ENCODE results near the gene PRMT9. TPM values are rescaled to one million over a fixed set of nuclear protein-coding genes. Genes with fewer than 3 reads are reported as not detected.

The PRMT9 gene
- total RNA-seq = 9.2 and 9.5 TPM in 2 replicates

- intact Hi-C loops (cut with micrococcal nuclease) = loop anchor here (1.0 to 5.0 kb wide), 6 partner anchors 47 to 758 kb away; partner anchors contain the start of genes NR3C2 and TMEM184C
Measured at GRCh38 chr4:147683717-147684700, at the start of gene PRMT9. Gene PRMT9 (minus strand): TSS chr4:147684163. CDS start chr4:147683987, 176 bp downstream.

GRCh38 chr4:147732518-147733235, 48.7 kb upstream of the PRMT9 start:
- intact Hi-C loops (cut with micrococcal nuclease) = loop anchor here (1.0 to 5.0 kb wide), 3 partner anchors 9 to 710 kb away; partner anchors contain the start of gene NR3C2

- intact Hi-C loops (cut with micrococcal nuclease) = loop anchor here (1.0 to 5.0 kb wide), 6 partner anchors 48 to 710 kb away; partner anchors contain the start of genes NR3C2, PRMT9 and TMEM184C
Measured at GRCh38 chr4:147731580-147732517, 47.9 kb upstream of the PRMT9 start, which contains the start of gene ARHGAP10. Gene ARHGAP10 (plus strand): TSS chr4:147732088. CDS start chr4:147732302, 214 bp downstream.

DNA sequence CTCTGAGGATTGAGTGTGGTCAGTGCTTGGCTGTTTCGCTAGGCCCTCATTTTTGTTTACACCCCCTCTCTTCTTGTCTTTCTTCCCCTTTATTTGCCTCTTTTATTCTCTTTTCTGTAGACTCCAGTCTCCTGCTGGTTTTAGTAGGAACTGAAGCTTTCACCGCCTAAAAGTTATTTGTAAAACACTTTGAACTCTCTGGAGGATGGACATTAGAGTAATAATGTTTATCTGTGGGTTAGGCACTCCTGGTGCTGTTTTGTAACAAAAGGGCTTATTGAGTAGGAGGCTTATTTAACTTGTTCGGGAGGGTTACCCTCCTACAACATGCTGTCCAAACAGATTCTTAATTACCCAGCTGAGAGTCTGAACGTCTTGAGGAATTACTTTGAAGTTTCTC, 46.4 kb upstream of the PRMT9 start:
- intact Hi-C loops (cut with micrococcal nuclease) = loop anchor here (5.0 kb wide), 1 partner anchor 712 kb away; the partner anchor contains the start of gene NR3C2

- intact Hi-C loops (cut with micrococcal nuclease) = no loop called here
Measured at GRCh38 chr4:147727476-147728028, 43.6 kb upstream of the PRMT9 start.

GRCh38 chr4:147725673-147726072, 41.7 kb upstream of the PRMT9 start:
- intact Hi-C loops (cut with micrococcal nuclease) = no loop called here

DNA sequence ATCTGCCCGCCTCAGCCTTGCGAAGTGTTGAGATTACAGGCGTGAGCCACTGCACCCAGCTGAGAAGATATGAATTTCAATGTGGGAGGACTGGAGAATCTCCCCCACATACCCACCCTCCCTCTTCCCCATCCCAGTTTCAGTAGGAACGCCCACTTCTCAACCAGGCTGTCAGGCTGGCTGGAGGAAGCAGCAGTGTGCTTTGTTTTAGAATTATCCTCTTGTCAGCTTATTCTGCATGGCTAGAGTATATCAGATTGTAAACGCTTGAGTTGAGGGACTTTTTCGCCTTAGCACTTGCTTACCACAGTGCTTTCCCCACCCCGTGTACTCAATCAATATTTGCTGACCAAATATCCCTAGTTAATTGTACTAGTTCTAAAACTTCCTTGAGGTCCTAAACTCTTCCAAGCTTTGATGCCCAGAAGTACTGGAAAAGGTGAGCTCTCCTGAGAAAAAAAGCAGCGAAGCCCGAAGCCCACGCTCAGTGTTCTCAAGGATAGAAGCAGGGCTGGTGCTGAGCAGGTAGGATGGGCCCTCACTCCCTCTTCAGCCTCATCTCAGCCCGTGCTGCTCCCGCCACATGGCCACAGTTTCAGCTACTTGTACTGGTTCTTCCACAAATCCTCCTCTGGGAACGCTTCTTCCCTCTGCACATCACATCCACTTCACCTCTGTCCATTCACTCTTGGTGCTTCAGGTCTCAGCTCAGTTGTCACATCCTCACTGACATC, 40.7 kb upstream of the PRMT9 start:
- intact Hi-C loops (cut with micrococcal nuclease) = no loop called here

DNA sequence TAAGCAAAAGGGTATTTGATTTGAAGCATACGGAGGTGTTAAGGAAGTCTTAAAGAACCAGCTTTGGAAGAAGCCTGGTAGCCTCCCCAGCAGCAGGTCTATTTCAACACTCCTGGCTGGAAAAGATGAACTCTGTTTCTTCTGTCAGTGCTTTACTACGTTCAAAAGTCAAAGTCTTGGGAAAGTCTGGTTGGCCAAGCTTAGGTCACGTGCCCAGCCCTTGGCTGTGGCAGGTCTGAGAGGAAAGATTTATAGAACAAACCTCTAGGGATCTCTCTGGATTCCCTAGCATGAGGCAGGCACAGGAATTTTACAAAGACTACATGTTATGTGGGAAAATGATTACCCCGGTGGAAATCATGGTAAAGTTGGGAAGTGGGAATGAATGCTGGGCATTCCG, 39.4 kb upstream of the PRMT9 start:
- intact Hi-C loops (cut with micrococcal nuclease) = no loop called here

DNA sequence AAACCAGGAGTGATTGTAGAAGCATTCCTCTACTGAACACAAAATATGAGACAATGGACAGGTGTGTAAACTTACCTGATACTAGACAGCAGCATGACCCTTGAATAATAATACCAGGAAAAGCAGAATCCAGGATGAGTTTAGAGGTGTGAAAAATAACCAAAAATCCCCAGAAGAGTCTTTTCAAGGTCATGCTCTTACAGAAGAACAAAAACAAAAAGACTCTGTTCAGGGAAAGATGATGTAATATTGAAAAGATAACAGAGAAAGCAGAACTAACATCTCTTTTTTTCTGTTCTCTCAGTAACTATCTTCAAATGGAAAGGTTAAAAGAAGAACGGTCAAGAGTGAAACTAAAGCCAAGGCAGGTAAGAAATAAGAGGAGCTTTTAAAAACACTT, 33.9 kb upstream of the PRMT9 start:
- intact Hi-C loops (cut with micrococcal nuclease) = no loop called here

- intact Hi-C loops (cut with micrococcal nuclease) = no loop called here
Measured at GRCh38 chr4:147714575-147715401, 30.8 kb upstream of the PRMT9 start.

DNA sequence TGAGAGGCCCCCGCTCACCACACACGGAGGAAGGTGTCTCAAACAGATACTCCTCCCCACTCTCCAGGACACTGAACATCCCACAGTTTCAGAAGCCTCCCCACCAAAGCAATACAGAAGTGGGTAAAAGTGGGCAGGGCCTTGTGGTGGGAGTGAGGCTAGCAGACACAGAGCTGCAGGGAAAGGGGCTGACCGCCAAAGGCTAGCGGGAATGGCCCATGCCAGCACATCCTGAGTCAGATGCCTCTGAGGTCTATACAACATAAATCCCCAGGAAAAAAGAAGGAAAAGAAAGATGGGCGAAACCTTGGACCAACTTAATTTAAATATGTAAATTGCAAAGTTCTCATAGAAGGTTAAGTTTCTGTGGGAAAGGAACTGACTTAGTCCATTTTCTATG, 26.0 kb upstream of the PRMT9 start:
- intact Hi-C loops (cut with micrococcal nuclease) = loop anchor here (2.0 kb wide), 1 partner anchor 191 kb away; no protein-coding TSS in a partner anchor

- intact Hi-C loops (cut with micrococcal nuclease) = loop anchor here (1.0 to 2.0 kb wide), 2 partner anchors 158 to 189 kb away; no protein-coding TSS in a partner anchor
Measured at GRCh38 chr4:147707892-147708672, 24.1 kb upstream of the PRMT9 start.

GRCh38 chr4:147704846-147705245, 20.9 kb upstream of the PRMT9 start:
- intact Hi-C loops (cut with micrococcal nuclease) = no loop called here

- intact Hi-C loops (cut with micrococcal nuclease) = no loop called here
Measured at GRCh38 chr4:147696866-147697265, 12.9 kb upstream of the PRMT9 start.

DNA sequence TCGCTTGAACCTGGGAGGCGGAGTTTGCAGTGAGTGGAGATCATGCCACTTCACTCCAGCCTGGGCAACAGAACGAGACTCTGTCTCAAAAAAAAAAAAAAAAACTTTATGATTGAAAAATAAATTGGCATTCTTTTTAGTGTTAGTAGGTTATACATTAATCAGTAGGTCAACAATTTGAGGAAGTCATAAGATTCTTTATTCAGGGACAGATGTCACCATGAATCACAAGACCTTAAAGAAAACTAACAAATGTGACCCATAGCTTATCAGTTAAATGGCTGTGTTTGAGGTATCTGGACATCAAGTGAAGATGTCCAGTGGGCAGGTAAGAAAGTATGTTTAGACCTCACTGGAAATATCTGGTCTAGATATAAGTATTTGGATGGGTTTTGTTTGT, 9.3 kb upstream of the PRMT9 start:
- intact Hi-C loops (cut with micrococcal nuclease) = no loop called here

DNA sequence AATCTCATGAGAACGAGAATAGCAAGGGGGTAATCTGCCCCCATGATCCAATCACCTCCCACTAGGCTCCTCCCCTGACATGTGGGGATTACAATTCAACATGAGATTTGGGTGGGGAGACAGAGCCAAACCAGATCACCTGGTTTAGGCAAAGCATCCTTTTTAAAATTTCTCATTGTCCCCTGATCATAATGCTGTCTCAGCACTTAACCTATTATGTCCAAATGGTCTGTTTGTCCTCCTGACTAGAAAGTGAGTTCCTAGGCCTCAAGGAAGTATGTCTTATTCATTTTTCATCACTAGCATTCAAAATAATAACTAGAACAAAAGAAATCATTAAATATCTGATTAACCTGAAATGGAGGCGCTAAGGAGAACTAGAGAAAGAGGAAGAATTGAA, 7.9 kb upstream of the PRMT9 start:
- intact Hi-C loops (cut with micrococcal nuclease) = loop anchor here (1.0 kb wide), 1 partner anchor 175 kb away; no protein-coding TSS in a partner anchor

- intact Hi-C loops (cut with micrococcal nuclease) = no loop called here
Measured at GRCh38 chr4:147689067-147689466, 5.1 kb upstream of the PRMT9 start.

DNA sequence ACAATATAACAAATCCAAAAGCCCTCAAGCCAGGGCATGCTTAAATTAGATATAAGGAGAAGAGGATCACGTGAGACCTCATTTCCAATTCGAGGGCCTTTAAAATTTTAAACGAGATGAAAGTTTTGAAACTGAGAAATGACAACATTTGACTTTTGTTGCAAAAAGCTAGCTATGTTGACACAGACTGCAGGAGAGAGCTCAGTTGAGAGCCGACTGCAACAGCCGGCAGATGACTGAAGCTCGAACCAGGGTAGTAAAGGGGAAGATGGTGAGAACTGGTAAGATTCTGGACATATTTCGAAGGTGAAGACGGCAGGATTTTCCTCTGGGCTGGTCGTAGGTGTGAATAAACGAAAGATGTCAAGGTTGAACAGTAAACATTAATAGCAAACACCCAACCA, 773 bp downstream of the PRMT9 start:
- intact Hi-C loops (cut with micrococcal nuclease) = loop anchor here (1.0 to 5.0 kb wide), 3 partner anchors 46 to 759 kb away; partner anchors contain the start of gene NR3C2
